MM.1S (cell line): ENCODE data around the gene AP1G2.

Experiments
- CTCF ChIP-seq: fragments of 300-600 bp; sonication (generic); IDR thresholded peaks from 2 replicates; pipeline ENCODE4 v1.5.1; 2016; ENCODE audit warnings: antibody characterized with exemption, low read length, mixed read lengths
- EZH2 ChIP-seq: fragments of 300-600 bp; sonication (generic); optimal IDR thresholded peaks from 2 replicates; pipeline ENCODE3; 2017; ENCODE audit warnings: low read depth, mild to moderate bottlenecking, antibody characterized with exemption, low read length, mixed read lengths
- EZH2phosphoT487 ChIP-seq: fragments of 300-600 bp; sonication (generic); IDR thresholded peaks from 2 replicates; pipeline ENCODE4 v1.6.1; 2018; ENCODE audit warnings: antibody characterized with exemption, low read length

- TF ChIP-seq CTCF (no peak), EZH2phosphoT487 (no peak), EZH2 (no peak)
These were observed 12.7 kb upstream of the AP1G2 start for GRCh38 chr14:23580152-23580926.
